Measurements from ENCODE around the gene GNG10.

Gene GNG10

GRCh38 chr9:111644195-111644772, 17.1 kb upstream of the GNG10 start:
- Mint-ChIP-seq H3K27me3 (ENCODE audit: low read depth) (no peaks in the 10 kb centered on the region), H3K4me3 (no peak overlapping the region), H3K9me3 (no peaks in the 10 kb centered on the region), H3K36me3 (ENCODE audit: low read depth) (peaks cover 45% of the 10 kb centered on the region), H3K4me1 (no peaks in the 10 kb centered on the region), H3K27ac (no peak overlapping the region)
- no peak for TF ChIP-seq CTCF (IDR thresholded peaks at IDR 0.05; ENCODE audit: unreplicated experiment in 3 of 3)

- H3K4me3 Mint-ChIP-seq, result no peak overlapping the region
- no peak for TF ChIP-seq CTCF (IDR thresholded peaks at IDR 0.05; ENCODE audit: unreplicated experiment in 3 of 3)
- H3K4me1 Mint-ChIP-seq, result no peaks in the 10 kb centered on the region
- H3K36me3 Mint-ChIP-seq (ENCODE audit: low read depth), result peaks cover 56% of the 10 kb centered on the region
- no peaks in the 10 kb centered on the region for H3K27me3 Mint-ChIP-seq (ENCODE audit: low read depth)
- H3K9me3 Mint-ChIP-seq, result no peaks in the 10 kb centered on the region
- H3K27ac Mint-ChIP-seq, result no peak overlapping the region
These were observed 15.6 kb upstream of the GNG10 start for GRCh38 chr9:111645806-111646205.

- Mint-ChIP-seq H3K4me3 (no peak overlapping the region), H3K9me3 (no peaks in the 10 kb centered on the region), H3K4me1 (no peaks in the 10 kb centered on the region), H3K27ac (no peak overlapping the region), H3K36me3 (ENCODE audit: low read depth) (peaks cover 58% of the 10 kb centered on the region), H3K27me3 (ENCODE audit: low read depth) (no peaks in the 10 kb centered on the region)
- TF ChIP-seq CTCF (IDR thresholded peaks at IDR 0.05; ENCODE audit: unreplicated experiment in 3 of 3), result no peak
These were observed 15.0 kb upstream of the GNG10 start for GRCh38 chr9:111646417-111646816.

GRCh38 chr9:111648066-111648465, 13.3 kb upstream of the GNG10 start:
- Mint-ChIP-seq H3K4me1 (no peaks in the 10 kb centered on the region), H3K4me3 (no peak overlapping the region), H3K27me3 (ENCODE audit: low read depth) (no peaks in the 10 kb centered on the region), H3K27ac (no peak overlapping the region), H3K36me3 (ENCODE audit: low read depth) (peaks cover 56% of the 10 kb centered on the region), H3K9me3 (no peaks in the 10 kb centered on the region)
- no peak for TF ChIP-seq CTCF (IDR thresholded peaks at IDR 0.05; ENCODE audit: unreplicated experiment in 3 of 3)

GRCh38 chr9:111649016-111649415, 12.4 kb upstream of the GNG10 start:
- no peaks in the 10 kb centered on the region for H3K4me1 Mint-ChIP-seq
- H3K4me3 Mint-ChIP-seq, result no peak overlapping the region
- H3K9me3 Mint-ChIP-seq, result no peaks in the 10 kb centered on the region
- no peaks in the 10 kb centered on the region for H3K27me3 Mint-ChIP-seq (ENCODE audit: low read depth)
- TF ChIP-seq CTCF (IDR thresholded peaks at IDR 0.05; ENCODE audit: unreplicated experiment in 3 of 3), result no peak
- peaks cover 52% of the 10 kb centered on the region for H3K36me3 Mint-ChIP-seq (ENCODE audit: low read depth)
- H3K27ac Mint-ChIP-seq, result no peak overlapping the region

- Mint-ChIP-seq H3K27me3 (ENCODE audit: low read depth) (peaks cover 4% of the 10 kb centered on the region), H3K27ac (no peak overlapping the region), H3K4me1 (peaks cover 10% of the 10 kb centered on the region), H3K36me3 (ENCODE audit: low read depth) (peaks cover 20% of the 10 kb centered on the region), H3K4me3 (no peak overlapping the region), H3K9me3 (no peaks in the 10 kb centered on the region)
- no peak for TF ChIP-seq CTCF (IDR thresholded peaks at IDR 0.05; ENCODE audit: unreplicated experiment in 3 of 3)
These were observed 4.4 kb upstream of the GNG10 start for GRCh38 chr9:111657051-111657450.
